T-helper 2 cell treated with Interferon-gamma antibody and Interleukin-4, amounts not matched to agents 100 ng/mL and 5 ng/mL, for 36 hours (primary cell): ENCODE data around the gene KRT7. TPM values are rescaled to one million over a fixed set of nuclear protein-coding genes. Genes with fewer than 3 reads are reported as not detected.

Experiments
- intact Hi-C: fragments of 100-400 bp; cut with micrococcal nuclease; formaldehyde crosslinking; loops from one replicate; pipeline ENCODE4 v1.15.1; 2023
- total RNA-seq: library from RNA; stranded (reverse); gene quantifications from 2 replicates; pipeline ENCODE4 v1.2.3, GENCODE V29; 2022

The KRT7 gene
- 5.3 and 8.3 TPM in 2 replicates for total RNA-seq

DNA sequence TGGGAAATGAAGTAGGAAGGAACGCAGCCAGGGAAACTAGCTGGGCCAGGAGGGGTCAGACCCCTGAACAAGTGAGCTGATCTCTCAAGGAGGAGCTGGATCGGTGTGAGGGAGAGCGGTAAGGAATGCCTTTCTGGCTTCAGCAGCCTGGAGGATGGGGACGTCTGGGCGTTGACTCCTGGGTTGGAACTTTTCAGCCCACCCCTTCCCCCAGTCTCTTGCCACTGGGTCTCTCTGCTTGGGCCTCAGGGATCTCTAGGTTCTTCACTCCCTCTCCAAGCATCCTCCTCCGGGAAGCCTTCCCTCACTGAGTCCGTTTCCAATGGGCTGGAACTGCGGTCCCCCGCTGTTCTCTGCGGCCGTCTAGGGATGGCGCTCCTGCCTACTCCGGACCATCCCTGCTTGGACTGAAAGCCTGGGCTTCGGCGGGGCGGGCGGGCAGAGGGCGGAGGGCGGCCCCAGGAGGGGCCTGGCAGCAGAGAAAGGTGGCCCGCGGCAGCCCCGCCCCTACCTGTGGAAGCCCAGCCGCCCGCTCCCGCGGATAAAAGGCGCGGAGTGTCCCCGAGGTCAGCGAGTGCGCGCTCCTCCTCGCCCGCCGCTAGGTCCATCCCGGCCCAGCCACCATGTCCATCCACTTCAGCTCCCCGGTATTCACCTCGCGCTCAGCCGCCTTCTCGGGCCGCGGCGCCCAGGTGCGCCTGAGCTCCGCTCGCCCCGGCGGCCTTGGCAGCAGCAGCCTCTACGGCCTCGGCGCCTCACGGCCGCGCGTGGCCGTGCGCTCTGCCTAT lies at the start of gene KRT7:
TSS of gene KRT7 (plus strand) at position 570 of the 788 bp plus-strand sequence. CDS start at position 624, 54 bp downstream.
- intact Hi-C loops: no loop called here

DNA sequence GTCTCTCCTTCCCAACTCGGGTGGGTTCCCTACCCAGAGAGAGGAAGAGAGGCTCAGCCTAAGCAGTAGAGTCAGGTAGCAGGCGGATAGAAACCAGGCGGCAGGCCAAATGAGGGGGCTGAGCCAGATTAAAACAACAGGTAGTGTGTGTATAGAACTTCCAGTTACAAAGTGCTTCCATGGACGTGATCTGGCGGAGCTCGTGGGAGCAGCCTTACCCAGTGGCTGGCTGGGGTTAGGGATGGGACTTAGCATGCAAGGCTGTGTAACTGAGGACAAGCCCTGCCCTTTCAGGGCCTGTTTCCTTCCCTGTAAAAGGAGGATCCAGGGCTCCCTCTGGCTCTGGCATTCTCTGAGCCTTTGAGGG lies 49.5 kb upstream of the KRT7 start:
- intact Hi-C loops: no loop called here

DNA sequence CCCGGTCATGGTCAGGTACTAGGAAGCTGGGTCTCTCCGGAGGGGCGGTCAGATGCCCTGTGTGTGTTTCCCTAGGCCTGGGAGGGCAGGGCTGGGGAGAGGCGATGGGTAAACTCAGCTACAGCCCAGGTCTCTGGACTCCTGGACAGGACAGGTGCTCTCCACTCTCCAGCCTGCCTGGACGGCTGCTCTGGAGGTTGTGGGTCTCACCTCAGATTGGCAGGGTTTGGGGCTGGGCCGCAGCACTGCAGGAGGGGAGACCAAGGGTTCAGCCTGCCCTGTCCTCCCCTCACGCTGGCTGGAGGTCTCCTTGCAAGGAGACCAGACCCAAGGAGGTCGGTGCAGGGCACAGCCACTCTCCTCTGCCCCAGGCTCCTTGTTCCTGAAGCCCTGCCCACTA lies 49.1 kb upstream of the KRT7 start:
- intact Hi-C loops: no loop called here

DNA sequence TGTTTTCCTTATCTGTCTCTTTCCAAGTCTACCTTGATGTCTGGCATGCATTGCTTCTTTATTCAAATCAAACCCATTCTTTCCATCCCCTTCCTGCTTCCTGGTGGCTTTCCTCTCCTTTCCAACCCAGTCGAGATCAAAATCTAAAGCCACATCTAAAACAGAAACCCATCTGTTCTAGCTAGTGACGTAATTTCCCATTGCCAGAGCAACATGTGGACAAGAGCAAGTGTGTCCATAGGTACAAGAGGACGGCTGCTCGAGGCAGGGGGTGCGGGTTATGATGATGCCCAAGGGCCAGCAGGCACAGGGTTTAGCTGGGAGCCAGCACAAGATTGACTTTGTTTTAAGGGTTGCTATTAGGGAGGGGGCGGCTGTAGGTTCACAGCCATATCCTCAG lies 48.2 kb upstream of the KRT7 start:
- intact Hi-C loops: no loop called here

DNA sequence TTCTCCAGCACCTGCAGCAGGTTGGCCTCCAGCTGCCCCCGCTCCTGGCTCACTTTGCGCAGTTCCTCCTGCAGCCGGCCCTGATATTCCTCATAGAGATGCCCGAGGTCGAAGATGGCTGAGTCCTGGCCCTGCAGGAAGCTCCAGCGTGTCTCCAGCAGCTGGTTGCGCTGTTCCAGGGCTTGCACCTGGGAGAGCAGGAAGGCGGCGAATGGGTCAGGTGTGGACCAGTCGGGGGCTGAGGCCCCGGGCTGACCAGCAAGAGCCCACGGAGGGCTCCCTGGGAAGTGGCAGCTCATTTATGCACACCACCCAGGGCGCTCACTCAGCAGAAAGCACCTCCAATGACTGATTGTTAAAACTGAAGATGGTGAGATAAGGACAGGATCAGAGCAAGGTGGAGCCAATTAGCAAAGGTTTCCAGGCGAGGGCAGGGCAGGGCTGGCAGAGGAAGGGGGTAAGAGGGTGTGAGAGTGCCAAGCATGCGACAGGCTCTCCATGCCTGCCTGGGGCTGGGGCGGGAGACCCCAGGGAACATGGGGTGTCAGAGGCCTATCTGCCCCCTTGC lies 47.6 kb upstream of the KRT7 start:
- intact Hi-C loops: no loop called here

DNA sequence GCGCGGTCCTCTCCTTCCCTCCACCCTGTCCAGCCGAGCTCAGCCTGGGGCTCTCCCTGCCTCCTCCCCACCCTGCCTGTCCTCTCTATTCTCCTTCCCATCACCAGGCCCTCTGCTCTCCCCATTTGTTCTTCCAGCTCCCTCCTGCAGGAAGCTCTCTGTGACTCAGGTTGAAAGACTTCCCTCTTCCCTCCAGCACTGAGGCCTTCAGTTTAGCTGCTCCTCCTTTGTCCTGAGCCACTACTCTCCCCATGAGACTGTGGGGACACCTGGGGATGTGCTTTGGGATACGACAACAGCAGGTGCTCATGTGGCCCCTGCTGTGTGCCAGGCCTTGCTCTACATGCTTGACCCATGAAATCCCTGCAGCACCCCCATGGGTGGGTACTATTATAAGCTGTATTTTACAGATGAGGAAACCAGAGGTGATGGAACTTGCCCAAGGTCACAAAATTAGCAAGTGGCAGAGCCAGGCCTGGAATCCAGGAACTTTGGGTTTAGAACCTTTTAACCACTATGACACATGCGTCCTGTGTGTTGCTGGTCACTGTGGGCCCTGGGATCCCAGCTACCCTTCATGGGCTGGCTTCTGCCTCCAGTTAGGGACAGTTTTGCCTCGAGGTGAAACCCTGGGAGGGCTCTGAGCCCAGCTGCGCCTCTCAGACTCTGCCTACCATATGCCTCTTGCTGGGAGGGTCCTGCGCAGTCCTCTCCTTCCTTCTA lies 46.8 kb upstream of the KRT7 start:
- intact Hi-C loops: no loop called here

DNA sequence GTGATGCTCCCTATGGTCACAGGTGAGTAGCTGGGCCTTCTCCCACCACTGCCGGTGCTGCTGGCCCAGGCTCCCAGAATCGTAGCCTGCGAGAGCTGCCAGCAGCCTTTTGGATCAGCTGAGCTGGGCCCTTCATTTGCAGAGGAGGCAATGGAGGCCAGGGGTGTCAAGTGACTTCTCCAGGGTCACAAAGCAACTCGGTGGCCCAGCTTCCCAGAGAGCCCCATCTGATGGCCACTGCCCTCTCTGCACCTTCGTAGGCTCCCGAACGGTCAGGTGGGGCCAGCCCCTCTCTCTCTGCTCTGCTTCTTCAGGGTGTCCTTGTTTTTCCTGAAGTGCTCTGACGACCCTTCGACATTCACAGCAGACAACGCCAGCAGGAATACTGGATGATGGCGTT lies 45.8 kb upstream of the KRT7 start:
- intact Hi-C loops: no loop called here

DNA sequence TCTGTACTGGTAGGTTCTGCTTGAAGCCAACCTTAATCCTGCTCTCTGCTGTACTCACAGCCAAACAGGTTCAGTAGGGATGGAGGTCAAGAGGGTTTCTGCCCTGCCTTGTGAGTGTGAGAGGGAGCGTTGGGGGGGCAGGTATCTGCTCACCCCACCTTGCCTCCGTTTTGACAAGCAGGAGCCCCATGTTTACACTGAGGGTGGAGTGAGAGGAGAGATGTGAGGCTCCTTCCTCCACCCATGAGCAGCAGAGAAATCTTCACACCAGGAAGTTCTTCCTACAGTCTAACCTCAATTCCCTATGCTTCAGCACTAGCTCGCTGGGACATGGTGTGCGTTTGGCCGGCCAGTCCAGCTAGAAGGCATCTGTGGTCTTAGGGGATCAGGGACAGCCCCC lies 45.4 kb upstream of the KRT7 start:
- intact Hi-C loops: no loop called here

DNA sequence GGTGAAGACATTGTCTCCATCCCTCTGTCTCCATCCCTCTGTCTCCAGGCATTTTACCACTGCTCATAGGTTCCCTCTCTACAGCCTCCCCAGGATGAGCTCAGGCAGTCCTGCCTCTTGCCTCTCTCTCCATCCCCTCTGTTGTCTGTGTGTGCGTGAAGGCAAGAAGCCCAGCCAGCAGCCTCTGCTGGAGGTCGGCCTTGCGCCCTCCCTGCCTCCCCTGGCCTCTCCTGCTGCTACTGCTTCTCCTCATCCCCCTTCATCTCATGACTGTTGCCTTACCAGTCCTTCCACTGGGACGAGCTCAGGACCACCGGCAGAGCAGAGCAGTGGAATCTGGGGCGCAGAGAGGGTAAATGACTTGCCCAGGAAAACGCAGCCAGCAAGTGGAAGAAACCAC lies 44.4 kb upstream of the KRT7 start:
- intact Hi-C loops: no loop called here

DNA sequence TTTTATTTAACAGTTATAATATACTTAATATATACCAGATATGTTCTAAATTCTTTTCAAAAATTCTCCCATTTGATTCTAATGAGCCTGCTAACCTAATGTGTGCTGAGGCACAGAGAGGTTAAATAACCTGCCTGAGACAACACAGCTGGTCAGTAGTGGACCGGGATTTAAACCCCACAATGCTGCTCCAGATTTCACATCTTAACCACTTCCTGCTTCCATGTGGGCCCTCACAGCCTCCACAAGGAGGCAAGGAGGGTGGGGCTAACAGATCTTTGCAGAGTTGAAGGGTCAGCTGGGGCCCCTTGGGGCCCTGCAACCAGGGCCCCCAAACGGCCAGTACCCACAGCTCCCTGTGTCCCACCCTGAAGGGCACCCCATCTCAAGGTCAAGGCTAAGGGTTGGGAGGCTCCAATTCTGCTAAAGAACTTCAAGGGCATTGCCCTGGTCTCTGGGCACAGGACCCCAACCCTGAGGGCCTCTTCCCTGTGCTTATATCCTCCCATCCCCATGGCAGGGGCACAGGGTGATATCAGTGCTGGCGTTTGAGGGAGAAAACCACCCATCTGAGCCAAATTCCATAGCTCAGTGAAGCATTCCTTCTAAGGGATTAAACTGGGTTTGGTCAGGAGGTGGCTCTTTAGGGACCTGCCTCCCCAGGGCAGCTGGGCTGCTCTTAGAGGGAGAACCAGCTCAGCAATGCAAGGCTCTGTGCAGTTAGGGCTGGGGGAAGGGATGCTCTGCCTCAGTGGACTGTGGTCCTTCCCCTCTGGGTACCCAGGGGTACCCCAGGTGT lies 43.5 kb upstream of the KRT7 start:
- intact Hi-C loops: no loop called here

DNA sequence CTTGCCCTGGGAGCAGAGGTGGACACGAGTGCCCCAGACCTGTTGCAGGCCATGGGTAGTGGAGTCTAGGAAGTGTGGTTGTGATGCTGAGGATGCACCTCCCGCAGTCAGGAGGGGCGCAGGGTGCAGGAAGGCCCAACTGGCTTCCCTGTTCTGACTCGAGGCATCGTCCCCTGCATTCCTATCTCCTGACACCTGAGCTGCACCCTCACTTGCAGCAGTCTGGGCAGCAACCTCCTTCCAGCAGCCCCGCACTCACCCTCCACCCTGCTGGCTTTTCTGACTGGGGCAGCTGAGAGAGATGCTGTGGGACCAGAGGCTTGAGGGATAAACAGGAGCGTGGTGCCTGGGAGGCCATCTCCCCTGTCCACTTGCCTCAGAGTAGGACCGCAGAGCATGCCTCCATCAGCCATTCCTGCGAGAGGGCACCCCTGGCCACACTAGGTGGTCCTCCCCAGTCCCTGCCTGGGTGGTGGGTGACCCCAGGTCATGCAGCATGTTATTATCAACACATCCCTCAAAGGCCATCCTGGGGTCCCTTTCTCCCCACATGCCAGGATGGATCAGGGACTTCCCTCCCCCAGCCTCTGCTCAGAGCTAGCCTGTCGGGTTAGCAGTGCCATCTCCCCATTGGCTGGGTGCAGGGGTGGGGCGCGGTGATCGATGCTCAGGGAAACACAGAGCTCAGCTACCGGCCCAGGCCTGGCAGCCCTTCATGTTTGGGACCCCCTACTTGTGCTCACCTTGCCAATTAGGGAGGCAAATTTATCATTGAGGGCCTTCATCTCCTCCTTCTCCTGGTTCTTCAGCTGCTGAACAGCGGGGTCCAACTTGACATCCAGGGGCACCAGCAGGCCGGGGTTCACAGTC lies 41.9 kb upstream of the KRT7 start:
- intact Hi-C loops: no loop called here

DNA sequence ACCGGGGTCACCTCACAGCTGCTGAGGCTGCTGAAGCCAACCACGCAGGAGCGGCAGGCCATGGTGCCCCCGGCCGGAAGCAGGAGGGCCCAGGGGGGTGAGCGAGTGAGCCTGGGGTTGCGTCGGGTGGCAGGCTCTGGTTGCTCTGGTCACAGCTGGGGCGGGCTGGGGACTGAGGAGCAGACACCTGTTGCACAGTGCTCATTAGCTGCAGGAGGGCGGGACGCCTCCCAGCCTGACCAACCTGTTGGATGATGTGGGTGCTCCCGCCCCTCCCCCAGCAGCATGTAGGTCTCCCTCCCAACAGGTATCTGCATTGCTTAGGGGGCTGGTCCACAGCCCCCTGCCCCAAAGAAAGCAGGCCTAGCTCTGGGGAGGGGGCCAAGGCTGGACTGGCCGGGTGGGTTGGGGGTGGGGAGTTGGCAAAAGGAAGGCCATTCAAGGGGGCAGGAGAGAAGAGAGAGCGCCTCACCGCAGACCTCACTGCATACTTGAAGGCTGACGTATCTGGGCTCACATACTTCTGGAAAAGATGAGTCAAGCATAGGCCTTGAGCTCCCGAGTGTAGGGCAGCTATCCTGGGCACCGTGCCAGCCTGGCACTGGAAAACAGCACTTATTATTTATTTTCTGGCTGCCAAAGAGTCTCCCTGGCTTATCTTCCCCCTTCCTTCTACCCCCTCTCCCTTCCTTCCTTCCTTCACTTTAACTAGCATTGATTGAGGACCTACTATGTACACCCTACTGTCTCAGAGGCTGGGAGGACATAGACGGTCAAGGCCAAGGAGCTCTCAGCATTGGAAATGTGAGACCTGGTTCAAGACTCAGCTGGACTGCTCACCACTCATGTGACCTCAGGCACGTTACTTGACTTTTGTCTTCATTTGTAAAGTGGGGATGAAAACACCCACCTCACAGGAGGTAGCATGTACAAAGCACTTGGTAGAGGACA lies 40.9 kb upstream of the KRT7 start, which contains the start of gene KRT80:
TSS of gene KRT80 (minus strand) at position 174 of the 951 bp plus-strand sequence. CDS start at position 62, 112 bp downstream.
- intact Hi-C loops: no loop called here

DNA sequence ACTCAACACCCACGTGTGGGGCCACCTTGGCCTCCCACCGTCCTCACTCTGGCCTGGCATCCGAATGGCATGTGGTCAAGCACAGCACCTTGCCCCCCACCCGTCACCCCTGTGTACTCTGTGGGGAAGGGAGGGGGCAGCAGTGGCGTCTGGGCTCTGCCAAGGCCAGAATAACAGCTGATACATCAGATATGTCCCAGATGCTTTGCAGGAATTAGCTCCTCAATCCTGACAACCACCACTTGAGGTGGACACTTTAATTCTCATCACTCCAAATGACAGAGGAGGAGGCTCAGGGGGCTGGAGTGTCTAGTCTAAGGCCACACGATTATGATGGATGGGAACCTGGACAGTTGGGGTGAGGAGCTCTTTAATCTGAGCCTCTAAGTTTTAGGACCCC lies 39.5 kb upstream of the KRT7 start:
- intact Hi-C loops: no loop called here

DNA sequence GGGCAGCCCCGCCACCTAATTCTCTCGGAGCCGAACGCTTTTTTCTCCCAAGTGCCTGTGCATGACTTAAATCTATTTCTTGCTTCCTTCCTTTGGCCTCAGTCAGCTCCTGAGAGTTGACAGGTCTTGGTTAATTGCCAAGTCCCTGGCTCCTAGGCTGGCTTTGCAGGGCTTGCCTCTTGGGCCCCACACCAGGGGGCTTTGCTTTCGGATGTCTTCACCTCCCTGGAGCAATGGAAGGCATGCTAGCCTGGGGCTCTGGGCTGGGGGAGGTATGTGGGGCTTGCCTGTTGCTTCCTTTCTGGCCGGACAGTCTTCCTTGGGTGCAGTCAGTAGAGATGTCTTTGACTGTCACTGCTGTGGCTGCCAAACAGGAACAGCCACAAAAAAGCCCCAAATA lies 39.1 kb upstream of the KRT7 start:
- intact Hi-C loops: no loop called here

DNA sequence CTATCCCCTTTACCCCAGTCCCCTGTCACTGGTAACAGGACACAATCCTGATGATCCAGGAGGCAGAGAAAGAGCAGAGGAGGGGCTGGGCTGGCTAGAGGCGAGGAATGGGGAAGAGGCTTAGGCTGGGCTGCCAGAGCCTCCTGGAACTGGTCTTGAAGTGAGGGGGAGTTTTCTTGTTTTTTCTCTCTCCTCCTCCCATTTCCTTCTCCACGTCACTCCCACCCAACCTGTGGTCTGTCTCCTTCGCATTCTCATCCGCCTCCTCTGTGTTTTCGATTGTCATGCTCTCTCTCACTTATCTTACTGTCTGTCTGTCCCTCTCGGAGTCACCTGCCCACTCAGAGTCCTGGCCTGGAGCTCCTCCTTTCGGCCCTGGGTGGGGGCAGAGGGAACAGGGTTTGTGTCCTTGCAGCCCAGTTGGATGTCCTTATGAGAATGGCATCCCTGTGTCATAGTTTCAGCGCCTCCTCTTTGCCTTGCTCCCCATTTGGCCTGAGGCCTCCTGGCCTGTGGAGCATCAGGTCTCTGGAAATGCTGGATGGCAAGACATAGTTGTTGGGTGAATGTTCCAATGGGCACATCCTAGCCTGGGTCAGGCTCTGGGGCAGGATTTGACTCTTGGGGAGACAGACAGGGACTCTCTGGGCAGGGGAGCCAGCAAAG lies 37.8 kb upstream of the KRT7 start:
- intact Hi-C loops: no loop called here

DNA sequence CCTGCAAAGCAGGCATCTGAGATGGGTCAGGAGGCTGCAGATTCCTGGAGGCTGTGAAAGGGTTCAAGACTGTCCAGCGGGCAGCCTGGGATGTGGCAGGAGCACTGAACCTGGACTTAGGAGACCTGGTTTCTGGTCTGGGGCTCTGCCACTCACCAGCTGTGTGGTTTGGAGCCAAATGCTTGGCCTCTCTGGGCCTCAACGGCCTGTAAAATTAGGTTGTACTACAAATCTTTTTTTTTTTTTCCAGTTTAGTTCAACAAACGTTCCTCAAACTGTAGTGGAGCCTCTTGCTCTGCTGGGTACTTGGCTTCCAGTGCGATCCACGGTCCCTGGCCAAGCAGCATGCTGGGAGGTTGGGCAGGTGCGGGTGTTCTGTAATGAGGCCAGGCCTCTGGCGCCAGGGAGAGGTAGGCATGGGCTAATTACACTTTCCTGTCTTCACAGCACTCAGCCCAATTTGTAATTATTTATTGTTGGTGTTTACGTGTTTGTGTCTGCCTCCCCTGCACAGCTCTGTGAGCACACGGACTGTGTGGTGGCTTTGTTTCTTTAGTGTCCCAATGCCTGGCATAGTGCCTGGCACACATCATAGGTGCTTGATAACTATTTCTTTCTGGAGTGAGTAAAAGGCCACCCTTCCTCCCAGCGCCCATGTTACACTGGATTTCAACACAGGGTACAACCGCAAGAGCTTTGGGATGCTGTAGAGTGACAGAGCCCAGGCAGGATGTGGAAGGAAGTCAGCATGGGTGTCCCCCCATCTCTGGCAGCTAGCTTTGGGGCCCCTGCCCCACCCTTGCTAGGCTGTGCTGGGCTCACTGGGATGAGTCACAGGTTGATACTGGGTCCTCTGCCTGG lies 35.4 kb upstream of the KRT7 start:
- intact Hi-C loops: no loop called here

DNA sequence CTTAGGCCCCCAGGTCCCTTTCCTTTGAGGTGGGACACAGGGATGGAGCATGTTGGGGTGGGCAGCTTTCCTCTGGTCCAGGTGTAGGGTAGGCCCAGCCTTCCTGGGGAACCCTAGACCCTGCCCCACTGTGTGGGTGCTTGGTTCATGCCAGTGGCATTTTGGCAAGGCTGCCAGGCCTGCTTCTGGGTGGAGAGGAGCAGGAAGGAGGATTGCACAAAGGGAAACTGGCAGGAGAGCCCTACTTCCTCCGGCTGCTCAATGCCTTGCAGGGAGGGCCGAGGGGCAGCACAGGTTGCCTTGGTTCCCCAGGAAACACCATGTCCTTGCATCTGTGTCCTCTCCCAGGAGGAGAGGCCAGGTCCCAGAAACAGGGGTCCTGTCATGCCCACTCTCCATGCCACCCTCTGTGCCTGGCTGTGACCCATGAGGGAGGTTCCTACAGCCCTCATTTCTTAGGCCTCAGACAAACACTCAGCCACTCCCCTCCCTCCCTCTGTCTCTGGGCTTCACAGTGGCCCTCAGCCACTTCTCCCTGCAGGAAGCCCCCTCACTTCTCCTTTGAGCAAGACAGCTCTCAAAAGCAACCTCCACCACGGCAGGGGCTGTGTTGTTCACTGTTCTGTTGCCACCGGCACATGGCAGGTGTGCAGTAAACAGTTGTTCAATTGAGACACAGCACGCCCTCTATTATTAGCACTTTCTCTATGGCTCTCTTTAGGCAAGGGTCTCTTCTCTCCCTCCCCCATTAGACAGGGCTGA lies 34.4 kb upstream of the KRT7 start:
- intact Hi-C loops: no loop called here
